T-helper 2 cell treated with Interferon-gamma antibody and Interleukin-4, amounts not matched to agents 5 μg/mL and 100 μg/mL, for 36 hours (primary cell): ENCODE results near the gene TAPT1.

Experiments used
- DNase-seq: peaks from one replicate; pipeline ENCODE4 v3.0.0; 2021; ENCODE audit warnings: low spot score
- H3K27ac Mint-ChIP-seq: one replicate; pipeline ENCODE4 v1.8.0; 2021; ENCODE audit warnings: mild to moderate bottlenecking, mixed read lengths
- H3K27me3 Mint-ChIP-seq: one replicate; pipeline ENCODE4 v1.8.0; 2021; ENCODE audit warnings: low read depth, mixed read lengths
- H3K36me3 Mint-ChIP-seq: one replicate; pipeline ENCODE4 v1.8.0; 2021; ENCODE audit warnings: low read depth, mixed read lengths
- H3K4me1 Mint-ChIP-seq: one replicate; pipeline ENCODE4 v1.8.0; 2021; ENCODE audit warnings: low read depth, mixed read lengths
- H3K4me3 Mint-ChIP-seq: one replicate; pipeline ENCODE4 v1.8.0; 2022; ENCODE audit warnings: mild to moderate bottlenecking, moderate library complexity, mixed read lengths
- H3K9me3 Mint-ChIP-seq: one replicate; pipeline ENCODE4 v1.8.0; 2021; ENCODE audit warnings: mixed read lengths

The TAPT1 gene

DNA sequence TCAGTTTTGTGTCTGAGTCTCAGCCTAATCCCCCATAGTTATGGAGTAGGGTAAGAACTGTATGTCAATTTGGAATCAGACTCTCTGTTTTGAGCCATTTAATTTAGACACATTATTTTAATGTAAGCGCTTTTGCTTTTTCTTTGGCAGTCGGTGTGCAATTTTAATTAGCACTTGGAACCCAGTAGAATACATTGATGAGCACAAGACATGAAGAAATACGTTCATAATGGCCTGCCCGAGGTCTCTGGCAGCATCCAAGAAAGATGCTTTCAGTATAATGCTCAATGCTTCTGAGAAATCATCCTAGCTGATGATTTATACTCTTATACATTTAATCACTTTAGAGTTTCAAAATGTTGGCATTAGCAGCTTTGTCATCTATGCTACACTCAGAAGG lies 8.9 kb upstream of the TAPT1 start:
- no peaks in the 10 kb centered on the region for H3K9me3 Mint-ChIP-seq
- H3K4me1 Mint-ChIP-seq, result peaks cover 17% of the 10 kb centered on the region
- no peak overlapping the region for H3K4me3 Mint-ChIP-seq
- peaks cover 7% of the 10 kb centered on the region for H3K27me3 Mint-ChIP-seq
- no peaks in the 10 kb centered on the region for H3K36me3 Mint-ChIP-seq
- DNase-seq, result no peak
- H3K27ac Mint-ChIP-seq, result no peak overlapping the region

DNA sequence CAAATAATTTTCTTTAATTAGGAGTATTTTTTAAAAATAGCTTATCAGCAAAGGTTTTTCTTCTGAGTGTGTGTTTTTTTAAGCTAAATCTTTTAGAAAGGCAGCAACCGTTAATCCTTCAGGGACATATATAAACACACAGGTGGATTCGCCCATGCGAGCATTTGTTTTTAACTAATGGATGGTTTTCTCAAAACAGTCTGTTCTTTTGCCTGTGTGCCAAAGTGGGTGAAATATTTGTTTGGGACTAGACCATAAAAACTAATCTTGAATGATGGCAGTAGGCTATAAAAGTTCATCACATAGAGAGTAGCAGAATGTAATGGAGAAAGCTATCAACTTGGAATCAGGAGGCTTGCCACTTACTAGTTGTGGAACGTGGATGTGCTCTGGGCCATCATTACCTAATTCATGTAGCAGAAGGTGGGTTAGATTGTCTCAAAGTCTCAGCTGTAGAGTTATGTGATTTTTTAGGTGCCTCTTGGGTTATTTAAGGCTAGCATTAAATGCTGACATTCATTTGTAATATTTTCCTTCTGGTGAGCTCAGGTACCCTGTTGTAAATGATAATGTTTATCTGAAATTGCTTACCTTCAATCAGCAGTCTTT lies 7.4 kb upstream of the TAPT1 start:
- Mint-ChIP-seq H3K4me1 (peaks cover 17% of the 10 kb centered on the region), H3K27me3 (peaks cover 7% of the 10 kb centered on the region), H3K27ac (no peak overlapping the region), H3K9me3 (no peaks in the 10 kb centered on the region), H3K4me3 (no peak overlapping the region), H3K36me3 (no peaks in the 10 kb centered on the region)
- DNase-seq, result no peak

- Mint-ChIP-seq H3K9me3 (no peaks in the 10 kb centered on the region), H3K4me3 (no peak overlapping the region), H3K36me3 (no peaks in the 10 kb centered on the region), H3K27me3 (peaks cover 7% of the 10 kb centered on the region), H3K4me1 (peaks cover 27% of the 10 kb centered on the region), H3K27ac (no peak overlapping the region)
- DNase-seq, result no peak
These were observed 5.4 kb upstream of the TAPT1 start for GRCh38 chr4:16231570-16232245.

GRCh38 chr4:16230308-16230707 lies 4.0 kb upstream of the TAPT1 start:
- Mint-ChIP-seq H3K9me3 (no peaks in the 10 kb centered on the region), H3K4me1 (peaks cover 27% of the 10 kb centered on the region), H3K36me3 (no peaks in the 10 kb centered on the region), H3K4me3 (no peak overlapping the region), H3K27ac (no peak overlapping the region), H3K27me3 (peaks cover 7% of the 10 kb centered on the region)
- no peak for DNase-seq

DNA sequence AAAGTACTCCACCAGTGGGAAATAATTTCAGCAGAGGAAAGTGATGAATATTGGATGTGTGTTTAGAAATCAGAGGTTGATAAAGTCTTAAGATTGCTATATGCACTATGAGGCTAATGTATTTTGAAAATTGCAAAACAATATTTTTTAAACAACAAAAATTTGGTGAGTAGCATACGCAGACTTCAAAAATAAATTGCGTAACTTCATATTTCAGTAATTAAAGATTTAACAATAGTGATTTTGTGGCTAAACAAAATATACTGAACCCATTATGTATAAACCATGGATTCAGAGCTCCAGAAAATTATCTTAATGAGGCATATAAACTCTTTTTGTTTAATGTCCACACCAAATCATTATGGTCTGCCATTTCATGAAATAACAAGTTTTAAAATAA lies 3.3 kb upstream of the TAPT1 start:
- peaks cover 3% of the 10 kb centered on the region for H3K36me3 Mint-ChIP-seq
- peaks cover 6% of the 10 kb centered on the region for H3K27me3 Mint-ChIP-seq
- H3K9me3 Mint-ChIP-seq, result no peaks in the 10 kb centered on the region
- no peak for DNase-seq
- peaks cover 34% of the 10 kb centered on the region for H3K4me1 Mint-ChIP-seq
- H3K4me3 Mint-ChIP-seq, result no peak overlapping the region
- no peak overlapping the region for H3K27ac Mint-ChIP-seq

- peaks cover 52% of the 10 kb centered on the region for H3K4me1 Mint-ChIP-seq
- no peaks in the 10 kb centered on the region for H3K27me3 Mint-ChIP-seq
- DNase-seq, result no peak
- H3K9me3 Mint-ChIP-seq, result no peaks in the 10 kb centered on the region
- peak overlapping the region; percentile 94 for H3K27ac Mint-ChIP-seq
- H3K4me3 Mint-ChIP-seq, result peak overlapping the region; percentile 93
- H3K36me3 Mint-ChIP-seq, result peaks cover 17% of the 10 kb centered on the region
These were observed 1.2 kb upstream of the TAPT1 start for GRCh38 chr4:16227462-16227868.

DNA sequence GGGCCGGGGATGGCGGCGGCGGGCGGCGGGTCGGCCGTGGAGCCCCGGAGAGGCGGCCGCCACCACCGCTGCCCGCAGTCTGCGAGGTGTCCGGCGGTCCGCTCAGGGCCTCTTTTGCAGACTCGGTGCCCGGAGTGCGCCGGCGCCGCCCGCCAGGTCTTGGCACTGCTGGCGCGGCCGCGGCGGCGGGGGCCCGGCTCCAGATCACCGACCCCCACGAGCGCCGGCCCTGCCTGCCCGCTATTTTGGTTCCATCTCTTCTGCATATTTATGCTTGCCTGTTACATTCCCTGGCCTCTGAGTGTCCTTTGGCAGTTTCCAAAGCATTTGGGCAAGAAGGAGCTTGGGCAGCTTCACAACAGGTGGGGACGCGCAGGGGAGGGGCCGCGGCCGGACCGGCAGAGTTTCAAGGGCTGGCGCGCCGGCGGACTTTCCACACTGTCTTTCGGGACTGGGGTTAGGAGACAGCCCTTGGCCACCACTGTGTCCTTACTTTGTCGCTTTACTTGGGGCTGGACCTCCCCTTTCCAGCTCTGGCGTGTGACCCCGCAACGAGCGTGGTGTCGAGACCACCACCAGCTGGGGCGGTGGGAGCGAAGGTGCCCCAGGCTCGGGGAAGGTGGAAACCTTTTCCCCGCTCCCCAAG lies 668 bp upstream of the TAPT1 start:
- no peaks in the 10 kb centered on the region for H3K27me3 Mint-ChIP-seq
- peaks cover 17% of the 10 kb centered on the region for H3K36me3 Mint-ChIP-seq
- no peaks in the 10 kb centered on the region for H3K9me3 Mint-ChIP-seq
- peak overlapping the region; percentile 93 for H3K4me3 Mint-ChIP-seq
- H3K4me1 Mint-ChIP-seq, result peaks cover 47% of the 10 kb centered on the region
- peak overlapping the region; percentile 94 for H3K27ac Mint-ChIP-seq
- peak; percentile 38 for DNase-seq

- DNase-seq, result no peak
- no peaks in the 10 kb centered on the region for H3K27me3 Mint-ChIP-seq
- peaks cover 42% of the 10 kb centered on the region for H3K4me1 Mint-ChIP-seq
- H3K4me3 Mint-ChIP-seq, result peak overlapping the region; percentile 87
- H3K9me3 Mint-ChIP-seq, result no peaks in the 10 kb centered on the region
- peaks cover 18% of the 10 kb centered on the region for H3K36me3 Mint-ChIP-seq
- peak overlapping the region; percentile 90 for H3K27ac Mint-ChIP-seq
These were observed 956 bp downstream of the TAPT1 start for GRCh38 chr4:16225167-16225862.

GRCh38 chr4:16224264-16225166 lies 1.8 kb downstream of the TAPT1 start:
- H3K27ac Mint-ChIP-seq, result peak overlapping the region; percentile 90
- no peaks in the 10 kb centered on the region for H3K27me3 Mint-ChIP-seq
- H3K4me1 Mint-ChIP-seq, result peaks cover 42% of the 10 kb centered on the region
- DNase-seq, result no peak
- no peaks in the 10 kb centered on the region for H3K9me3 Mint-ChIP-seq
- H3K36me3 Mint-ChIP-seq, result peaks cover 21% of the 10 kb centered on the region
- H3K4me3 Mint-ChIP-seq, result peak overlapping the region; percentile 87

DNA sequence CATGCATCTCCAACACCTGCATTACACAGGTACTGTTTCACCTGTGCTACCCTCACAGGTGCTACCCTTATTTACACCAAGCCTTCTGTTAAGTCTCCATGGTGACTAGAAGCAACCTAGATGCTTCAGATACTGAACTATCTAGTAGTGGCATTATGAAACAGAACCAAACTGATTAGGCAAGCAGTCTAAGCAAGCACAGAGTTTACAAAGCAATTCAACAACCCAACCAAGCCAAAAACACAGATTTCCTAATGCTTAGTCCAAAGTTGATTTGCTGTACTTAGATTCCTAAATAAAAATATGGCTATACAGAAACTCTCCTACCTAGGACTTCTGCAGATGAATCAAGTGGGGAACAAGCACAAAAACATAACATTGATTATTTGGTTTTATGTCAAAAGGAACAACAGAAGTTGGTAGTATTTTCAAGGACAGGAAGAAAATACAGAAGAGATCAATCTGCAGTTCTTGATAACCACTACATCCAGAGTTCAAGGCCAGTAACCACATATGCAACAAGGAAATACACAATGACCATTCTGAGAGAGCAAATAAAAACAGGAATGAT lies 3.2 kb downstream of the TAPT1 start:
- Mint-ChIP-seq H3K27ac (no peak overlapping the region), H3K36me3 (peaks cover 23% of the 10 kb centered on the region), H3K27me3 (no peaks in the 10 kb centered on the region), H3K9me3 (no peaks in the 10 kb centered on the region), H3K4me1 (peaks cover 43% of the 10 kb centered on the region), H3K4me3 (peak overlapping the region; percentile 87)
- no peak for DNase-seq

- H3K4me3 Mint-ChIP-seq, result no peak overlapping the region
- no peak for DNase-seq
These were observed 7.3 kb downstream of the TAPT1 start for GRCh38 chr4:16218950-16219349.

GRCh38 chr4:16217300-16218051 lies 8.8 kb downstream of the TAPT1 start:
- no peak for DNase-seq
- H3K36me3 Mint-ChIP-seq, result peaks cover 40% of the 10 kb centered on the region
- H3K4me3 Mint-ChIP-seq, result peak overlapping the region; percentile 39
- peak overlapping the region; percentile 73 for H3K27ac Mint-ChIP-seq
- H3K4me1 Mint-ChIP-seq, result peaks cover 55% of the 10 kb centered on the region
- H3K27me3 Mint-ChIP-seq, result no peaks in the 10 kb centered on the region
- H3K9me3 Mint-ChIP-seq, result no peaks in the 10 kb centered on the region

More at GRCh38 chr4:16218950-16219349, 7.3 kb downstream of the TAPT1 start:
- Mint-ChIP-seq H3K4me1 (peaks cover 54% of the 10 kb centered on the region), H3K27me3 (no peaks in the 10 kb centered on the region), H3K27ac (no peak overlapping the region), H3K9me3 (no peaks in the 10 kb centered on the region), H3K36me3 (peaks cover 42% of the 10 kb centered on the region)
